Small intestine (tissue), 7 donors: Measurements from ENCODE around the gene CFAP97D1. TPM values are rescaled to one million over a fixed set of nuclear protein-coding genes. Genes with fewer than 3 reads are reported as not detected.
A peak's percentile ranks its signal among the peaks of the same experiment; 100 is the strongest.

Experiments used
- DNase-seq, 2 donors: peaks; one replicate each; pipeline versions ENCODE4 v3.0.0 to v3.0.0-alpha.2; 2013
- FAIRE-seq: peaks from 2 replicates; lab custom pipeline; 2012; peaks lifted over from hg19 to GRCh38; lab: Jason Lieb, UNC
- H3K27ac ChIP-seq, 3 donors: one replicate each; pipeline ENCODE4 v1.5.1; 2013; ENCODE audit warnings: low read length in 2 of 3, mild to moderate bottlenecking in 2 of 3, control low read depth in 1 of 3, inconsistent platforms in 1 of 3, low read depth in 1 of 3, moderate library complexity in 1 of 3
- H3K27me3 ChIP-seq, 3 donors: one replicate each; pipeline ENCODE4 v1.6.1; 2013; ENCODE audit warnings: low read length in 3 of 3, inconsistent platforms in 1 of 3; ENCODE audit not compliant: control insufficient read depth in 3 of 3, insufficient read depth in 3 of 3
- H3K36me3 ChIP-seq, 3 donors: one replicate each; pipeline ENCODE4 v1.6.1; 2013; ENCODE audit warnings: low read length in 3 of 3, inconsistent platforms in 1 of 3, low read depth in 1 of 3, mild to moderate bottlenecking in 1 of 3, moderate library complexity in 1 of 3; ENCODE audit not compliant: control insufficient read depth in 3 of 3, insufficient read depth in 2 of 3
- H3K4me1 ChIP-seq, 3 donors: one replicate each; pipeline ENCODE4 v1.6.1; 2013; ENCODE audit warnings: low read length in 2 of 3, inconsistent platforms in 1 of 3, low read depth in 1 of 3, mild to moderate bottlenecking in 1 of 3, moderate library complexity in 1 of 3; ENCODE audit not compliant: control insufficient read depth in 3 of 3, insufficient read depth in 2 of 3
- H3K4me3 ChIP-seq, 3 donors: one replicate each; pipeline ENCODE4 v1.5.1; 2013; ENCODE audit warnings: low read length in 3 of 3, control low read depth in 1 of 3, inconsistent platforms in 1 of 3, low read depth in 1 of 3, mild to moderate bottlenecking in 1 of 3, moderate library complexity in 1 of 3
- H3K9me3 ChIP-seq, 2 donors: one replicate each; pipeline ENCODE4 v1.6.1; 2013; ENCODE audit warnings: low read depth in 1 of 2, low read length in 1 of 2; ENCODE audit not compliant: control insufficient read depth in 2 of 2, insufficient read depth in 1 of 2
- WGBS, 3 donors: extraction: QIAGEN DNeasy Blood & Tissue Kit; methylation state at CpG; one replicate each; pipeline ENCODE4 v1.1.7; 2013; 5-methylcytosine and 5-hydroxymethylcytosine counted together
- polyA plus RNA-seq, 4 donors: library from polyadenylated mRNA; stranded (reverse) in 3 of 4; unstranded in 1 of 4; fragments of 200-250 nt in 3 of 4; fragments of 120-200 nt in 1 of 4; gene quantifications; one replicate each; pipeline versions ENCODE4 v1.2.1 to v1.2.3, GENCODE V29; 2013
- donor health status: healthy with polysubstance abuse.
- donor health status: control.
- donor health status: control.
- donor health status: Bipolar disorder and iron deficiency.
- donor health status: healthy.

Gene CFAP97D1
- polyA plus RNA-seq, 4 donors: 0.03 TPM; not detected in 3

DNA sequence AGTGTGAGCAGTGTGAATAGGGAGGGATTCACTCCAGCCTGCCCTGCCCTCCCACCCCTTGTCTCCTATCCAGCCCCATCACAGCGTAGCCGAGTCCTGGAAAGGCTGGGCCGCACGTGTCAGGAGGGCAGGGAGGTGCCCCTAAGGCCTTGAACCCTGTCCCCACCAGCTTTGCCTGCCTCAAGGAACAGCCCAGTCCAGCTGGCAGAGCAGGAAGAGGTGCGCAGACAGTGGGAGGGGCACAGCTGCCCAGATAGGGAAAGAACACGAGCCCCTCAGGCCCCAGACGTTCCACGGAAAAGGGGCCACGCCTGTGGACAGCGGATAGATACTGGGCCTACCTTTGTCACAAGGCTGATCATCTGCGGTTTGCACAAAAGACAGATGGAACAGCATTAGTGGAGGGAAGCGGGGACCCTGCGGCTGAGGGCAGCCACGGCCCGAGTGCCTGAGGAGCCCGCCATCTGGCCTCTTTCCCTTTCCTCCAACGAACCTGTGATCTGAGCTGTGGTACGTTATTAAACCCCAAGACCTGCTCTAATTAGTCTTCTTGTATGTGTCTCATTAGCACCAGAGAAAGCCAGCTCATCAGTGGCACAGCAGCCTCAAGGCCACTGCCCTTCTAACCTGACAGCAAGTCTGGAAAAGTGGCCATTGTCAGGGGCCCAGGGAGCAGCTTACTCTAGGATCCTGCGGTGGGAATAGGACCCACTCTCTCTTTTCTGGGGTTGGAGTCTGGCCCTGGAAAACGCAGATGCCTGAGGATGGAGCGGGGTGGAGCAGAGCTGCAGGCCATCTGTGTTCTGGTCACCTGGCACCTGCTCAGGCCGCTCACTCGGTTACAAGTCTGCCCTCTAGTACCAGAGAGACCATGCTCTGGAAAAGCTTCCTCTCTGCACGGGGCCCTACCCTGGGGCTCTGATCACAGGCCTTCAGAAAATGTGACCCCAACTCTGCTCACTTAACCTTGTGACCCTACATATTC is 36.4 kb downstream of the CFAP97D1 start:
- DNase-seq (peak; percentile 30 to 65), FAIRE-seq (no peak)
- WGBS, 3 donors: 49 to 80% (median 68%) methylated on average over 23 to 24 of the region's 24 CpGs
- H3K9me3 ChIP-seq: no peaks in the 10 kb centered on the region
- H3K27me3 ChIP-seq: no peaks in the 10 kb centered on the region
- peaks cover 0 to 17% (median 0%) of the 10 kb centered on the region in 3 donors for H3K36me3 ChIP-seq
- no peak overlapping the region for H3K27ac ChIP-seq
- no peak overlapping the region for H3K4me3 ChIP-seq
- peaks cover 0 to 6% (median 5%) of the 10 kb centered on the region in 3 donors for H3K4me1 ChIP-seq

DNA sequence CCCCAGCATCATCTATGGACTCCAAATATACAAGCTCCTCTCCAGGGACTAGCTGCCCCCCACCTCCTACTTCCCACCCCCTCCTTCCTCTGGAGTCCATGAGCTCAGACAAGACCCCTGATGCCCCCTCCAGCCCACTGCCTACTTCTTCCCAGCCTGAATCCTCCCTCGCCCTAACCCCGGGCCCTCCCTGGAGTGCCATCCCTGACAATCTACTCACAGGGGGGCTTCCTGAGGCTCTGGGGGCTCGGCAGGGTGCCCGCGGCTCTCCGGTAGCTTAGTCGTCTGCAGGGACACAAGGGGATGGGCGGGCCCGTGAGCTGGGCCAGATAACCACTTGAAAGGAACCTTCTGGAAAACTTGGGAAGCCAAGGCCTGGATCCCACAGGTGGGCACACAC is 37.6 kb downstream of the CFAP97D1 start:
- H3K4me3 ChIP-seq: no peak overlapping the region
- H3K9me3 ChIP-seq: no peaks in the 10 kb centered on the region
- H3K27ac ChIP-seq: no peak overlapping the region
- no peak for FAIRE-seq
- H3K36me3 ChIP-seq: peaks cover 0 to 17% (median 0%) of the 10 kb centered on the region in 3 donors
- no peak for DNase-seq
- WGBS, 3 donors: 91 to 96% (median 94%) methylated on average over 9 of the region's 9 CpGs
- no peaks in the 10 kb centered on the region for H3K27me3 ChIP-seq
- peaks cover 0 to 6% (median 5%) of the 10 kb centered on the region in 3 donors for H3K4me1 ChIP-seq

DNA sequence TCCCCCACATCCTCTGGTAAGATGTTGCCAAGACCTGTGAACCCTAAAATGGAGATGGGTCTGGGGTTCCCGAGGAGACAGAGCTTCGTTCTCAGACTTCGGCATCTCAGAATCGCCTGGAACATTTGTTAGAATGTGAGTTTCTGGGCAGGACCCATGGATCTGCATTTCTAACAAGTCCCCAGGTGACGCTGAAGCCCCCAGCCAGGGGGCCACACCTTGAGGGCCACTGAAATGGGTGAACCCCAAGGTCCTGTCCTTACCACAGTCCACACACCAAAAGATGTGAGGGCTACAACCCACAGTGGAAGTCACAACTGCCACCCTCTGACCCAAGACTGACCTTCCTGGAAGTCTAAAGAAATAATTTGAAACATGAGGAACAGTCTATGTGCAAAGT is 38.7 kb downstream of the CFAP97D1 start:
- WGBS, 3 donors: 90 to 96% (median 91%) methylated on average over 5 of the region's 5 CpGs
- H3K27me3 ChIP-seq: no peaks in the 10 kb centered on the region
- H3K36me3 ChIP-seq: peaks cover 0 to 11% (median 0%) of the 10 kb centered on the region in 3 donors
- no peak overlapping the region for H3K4me3 ChIP-seq
- no peak for DNase-seq
- no peaks in the 10 kb centered on the region for H3K9me3 ChIP-seq
- H3K4me1 ChIP-seq: peaks cover 3 to 9% (median 6%) of the 10 kb centered on the region in 3 donors
- FAIRE-seq: no peak
- no peak overlapping the region for H3K27ac ChIP-seq

DNA sequence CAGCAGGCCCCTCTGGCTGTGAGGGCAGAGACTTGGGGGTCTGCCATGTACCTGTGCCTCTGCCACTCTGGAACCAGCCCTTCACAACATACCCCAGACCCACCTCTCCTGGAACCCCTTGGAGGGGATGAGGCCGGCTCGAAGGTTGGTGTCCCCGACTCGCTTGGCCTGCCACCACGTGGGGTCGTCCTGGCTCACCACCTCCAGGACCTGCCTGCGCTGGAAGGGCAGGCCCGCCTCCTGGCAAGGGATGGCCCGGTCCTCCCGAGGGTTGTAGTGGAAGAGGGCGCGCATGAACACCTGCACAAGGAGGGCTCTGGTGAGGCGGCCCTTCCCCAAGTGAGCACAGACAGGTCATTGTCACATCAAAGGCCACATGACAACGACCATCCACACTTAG is 40.5 kb downstream of the CFAP97D1 start:
- no peak for DNase-seq
- H3K9me3 ChIP-seq: no peaks in the 10 kb centered on the region
- H3K4me3 ChIP-seq: no peak overlapping the region
- FAIRE-seq: no peak
- WGBS, 3 donors: 90 to 94% (median 91%) methylated on average over 14 of the region's 14 CpGs
- peaks cover 0 to 20% (median 0%) of the 10 kb centered on the region in 3 donors for H3K36me3 ChIP-seq
- H3K27ac ChIP-seq: no peak overlapping the region
- H3K4me1 ChIP-seq: peaks cover 3 to 9% (median 6%) of the 10 kb centered on the region in 3 donors
- H3K27me3 ChIP-seq: no peaks in the 10 kb centered on the region

GRCh38 chr17:43822570-43823190 is 42.4 kb downstream of the CFAP97D1 start:
- peaks cover 0 to 4% (median 3%) of the 10 kb centered on the region in 3 donors for H3K4me1 ChIP-seq
- no peaks in the 10 kb centered on the region for H3K27me3 ChIP-seq
- FAIRE-seq (no peak), DNase-seq (peak in 1 of 2 donors; percentile 27)
- H3K36me3 ChIP-seq: peaks cover 0 to 10% (median 0%) of the 10 kb centered on the region in 3 donors
- no peaks in the 10 kb centered on the region for H3K9me3 ChIP-seq
- peak overlapping the region in 1 of 3 donors; percentile 87 for H3K27ac ChIP-seq
- WGBS, 3 donors: 53 to 79% (median 57%) methylated on average over 5 of the region's 5 CpGs
- H3K4me3 ChIP-seq: no peak overlapping the region

GRCh38 chr17:43823350-43824084 is 43.3 kb downstream of the CFAP97D1 start:
- peaks cover 0 to 4% (median 3%) of the 10 kb centered on the region in 3 donors for H3K4me1 ChIP-seq
- 45 to 68% (median 51%) methylated on average over 10 of the region's 10 CpGs for WGBS, 3 donors
- DNase-seq (peak in 1 of 2 donors; percentile 87), FAIRE-seq (no peak)
- no peaks in the 10 kb centered on the region for H3K9me3 ChIP-seq
- H3K4me3 ChIP-seq: no peak overlapping the region
- H3K27ac ChIP-seq: peak overlapping the region in 1 of 3 donors; percentile 87
- H3K36me3 ChIP-seq: peaks cover 0 to 10% (median 0%) of the 10 kb centered on the region in 3 donors
- no peaks in the 10 kb centered on the region for H3K27me3 ChIP-seq

GRCh38 chr17:43825567-43825966 is 45.3 kb downstream of the CFAP97D1 start:
- no peak for DNase-seq
- Histone ChIP-seq H3K27ac (no peak overlapping the region), H3K27me3 (no peaks in the 10 kb centered on the region), H3K4me3 (no peak overlapping the region), H3K4me1 (peaks cover 0 to 4% (median 3%) of the 10 kb centered on the region in 3 donors), H3K9me3 (no peaks in the 10 kb centered on the region), H3K36me3 (peaks cover 0 to 11% (median 0%) of the 10 kb centered on the region in 3 donors)
- 92 to 96% (median 94%) methylated on average over 12 of the region's 12 CpGs for WGBS, 3 donors
- FAIRE-seq: no peak

GRCh38 chr17:43826206-43826605 is 46.0 kb downstream of the CFAP97D1 start:
- WGBS, 3 donors: 94 to 95% (median 95%) methylated on average over 7 of the region's 7 CpGs
- Histone ChIP-seq H3K9me3 (no peaks in the 10 kb centered on the region), H3K27ac (no peak overlapping the region), H3K4me3 (no peak overlapping the region), H3K4me1 (peaks cover 0 to 4% (median 3%) of the 10 kb centered on the region in 3 donors), H3K27me3 (no peaks in the 10 kb centered on the region), H3K36me3 (peaks cover 0 to 15% (median 0%) of the 10 kb centered on the region in 3 donors)
- DNase-seq (no peak), FAIRE-seq (no peak)
